Tibial artery (tissue), 4 donors: ENCODE data around the gene FAM171A1.

Experiments
- DNase-seq, 2 donors: peaks; one replicate each; pipeline ENCODE4 v3.0.0-alpha.2; 2019
- H3K27ac ChIP-seq, 2 donors: fragments of 200-600 bp; sonication (generic) in 1 of 2; 1 replicate in 1 of 2; 2 replicates in 1 of 2; pipeline ENCODE4 v1.5.1; 2018 to 2019; ENCODE audit warnings: mild to moderate bottlenecking in 1 of 2
- H3K27me3 ChIP-seq, 2 donors: fragments of 200-600 bp; sonication (generic) in 1 of 2; one replicate each; pipeline versions ENCODE4 v1.5.1 to v1.6.0; 2016 to 2019
- H3K36me3 ChIP-seq, 3 donors: fragments of 200-600 bp; sonication (generic) in 2 of 3; one replicate each; pipeline ENCODE4 v1.5.1; 2016 to 2019; ENCODE audit warnings: mild to moderate bottlenecking in 2 of 3
- H3K4me1 ChIP-seq, 4 donors: fragments of 200-600 bp; sonication (generic) in 2 of 4; 1 replicate in 3 of 4; 2 replicates in 1 of 4; pipeline ENCODE4 v1.5.1; 2016 to 2019
- H3K4me3 ChIP-seq, 2 donors: fragments of 200-600 bp; sonication (generic) in 1 of 2; 1 replicate in 1 of 2; 2 replicates in 1 of 2; pipeline ENCODE4 v1.5.1; 2018 to 2019; ENCODE audit warnings: mild to moderate bottlenecking in 2 of 2
- H3K9me3 ChIP-seq, 3 donors: fragments of 200-600 bp; sonication (generic) in 1 of 3; one replicate each; pipeline ENCODE4 v1.5.1; 2016 to 2019
- intact Hi-C: fragments of 100-400 bp; cut with DNase I; formaldehyde crosslinking; loops from one replicate; pipeline ENCODE4 v1.15.0; 2023; ENCODE audit warnings: low total_unique reads
- TF ChIP-seq, protein P1 (sequence below), 2 experiments: fragments of 200-600 bp in 1 of 2; fragments of 450-650 bp in 1 of 2; IDR thresholded peaks; one replicate each; pipeline ENCODE4 v1.5.1; 2017 to 2019; ENCODE audit warnings: antibody characterized with exemption in 2 of 2, mild to moderate bottlenecking in 1 of 2, moderate library complexity in 1 of 2

The FAM171A1 gene

DNA sequence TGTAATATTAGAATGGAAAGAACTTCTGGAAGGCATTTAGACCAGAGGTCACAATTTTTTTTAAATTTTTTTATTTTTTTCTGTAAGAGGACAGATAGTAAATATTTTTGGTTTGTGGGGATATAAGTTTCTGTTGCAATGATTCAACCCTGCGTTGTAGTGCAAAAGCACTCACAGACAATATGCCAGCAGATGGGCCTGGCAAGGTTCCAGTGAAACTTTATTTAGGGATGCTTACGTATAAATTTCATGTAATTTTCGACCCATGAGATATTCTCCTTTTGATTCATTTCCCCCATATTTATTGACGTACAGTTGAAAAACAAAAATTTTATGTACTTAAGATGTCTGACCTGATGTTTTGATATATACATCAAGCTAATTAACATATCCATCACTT is 129.8 kb downstream of the FAM171A1 start:
- Histone ChIP-seq H3K27me3 (no peaks in the 10 kb centered on the region), H3K27ac (no peak overlapping the region), H3K36me3 (no peaks in the 10 kb centered on the region), H3K4me3 (no peak overlapping the region), H3K9me3 (no peaks in the 10 kb centered on the region), H3K4me1 (peaks cover 0 to 10% (median 0%) of the 10 kb centered on the region in 4 donors)
- TF ChIP-seq, protein P1, sequence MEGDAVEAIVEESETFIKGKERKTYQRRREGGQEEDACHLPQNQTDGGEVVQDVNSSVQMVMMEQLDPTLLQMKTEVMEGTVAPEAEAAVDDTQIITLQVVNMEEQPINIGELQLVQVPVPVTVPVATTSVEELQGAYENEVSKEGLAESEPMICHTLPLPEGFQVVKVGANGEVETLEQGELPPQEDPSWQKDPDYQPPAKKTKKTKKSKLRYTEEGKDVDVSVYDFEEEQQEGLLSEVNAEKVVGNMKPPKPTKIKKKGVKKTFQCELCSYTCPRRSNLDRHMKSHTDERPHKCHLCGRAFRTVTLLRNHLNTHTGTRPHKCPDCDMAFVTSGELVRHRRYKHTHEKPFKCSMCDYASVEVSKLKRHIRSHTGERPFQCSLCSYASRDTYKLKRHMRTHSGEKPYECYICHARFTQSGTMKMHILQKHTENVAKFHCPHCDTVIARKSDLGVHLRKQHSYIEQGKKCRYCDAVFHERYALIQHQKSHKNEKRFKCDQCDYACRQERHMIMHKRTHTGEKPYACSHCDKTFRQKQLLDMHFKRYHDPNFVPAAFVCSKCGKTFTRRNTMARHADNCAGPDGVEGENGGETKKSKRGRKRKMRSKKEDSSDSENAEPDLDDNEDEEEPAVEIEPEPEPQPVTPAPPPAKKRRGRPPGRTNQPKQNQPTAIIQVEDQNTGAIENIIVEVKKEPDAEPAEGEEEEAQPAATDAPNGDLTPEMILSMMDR (IDR thresholded peaks at IDR 0.05): no peak
- intact Hi-C loops: no loop called here
- no peak for DNase-seq

DNA sequence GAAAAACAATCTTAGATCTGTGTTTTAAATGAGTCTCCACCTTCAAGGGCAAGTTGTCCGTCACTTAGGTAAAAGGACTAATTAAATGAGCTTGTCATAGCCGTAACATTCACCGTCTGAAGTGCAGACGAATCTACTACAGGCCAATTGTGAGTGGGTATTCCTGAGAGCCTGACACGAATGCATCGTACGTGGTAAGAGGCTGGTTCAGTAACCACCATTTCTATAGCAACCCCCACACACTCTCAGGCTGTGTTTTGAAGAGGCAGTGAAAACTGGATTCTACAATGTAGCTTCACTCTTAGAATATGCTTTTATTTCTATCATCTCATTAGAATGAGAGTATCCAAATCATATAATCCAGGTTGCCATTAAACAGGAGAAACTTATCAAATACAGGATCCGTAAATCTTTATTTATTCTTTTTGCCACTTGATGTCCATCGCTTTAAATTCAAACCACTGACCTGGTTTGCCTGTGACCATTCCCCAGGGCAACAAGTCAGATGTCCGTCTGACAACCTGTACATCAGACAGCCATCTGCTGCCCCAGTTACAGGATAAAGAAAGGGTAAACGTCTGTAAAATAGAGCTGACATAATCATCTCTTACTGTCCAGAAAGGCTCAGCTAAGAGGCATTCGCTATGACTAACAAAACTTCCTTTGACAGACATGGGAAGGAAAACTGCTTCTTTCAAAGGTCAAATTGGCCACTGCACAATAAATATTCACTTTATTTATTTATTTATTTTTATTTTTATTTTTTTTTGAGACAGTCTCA is 132.3 kb downstream of the FAM171A1 start:
- Histone ChIP-seq H3K27me3 (no peaks in the 10 kb centered on the region), H3K4me1 (peaks cover 0 to 10% (median 0%) of the 10 kb centered on the region in 4 donors), H3K4me3 (no peak overlapping the region), H3K27ac (no peak overlapping the region), H3K9me3 (no peaks in the 10 kb centered on the region), H3K36me3 (no peaks in the 10 kb centered on the region)
- DNase-seq: no peak
- intact Hi-C loops: no loop called here
- TF ChIP-seq, protein P1 (IDR thresholded peaks at IDR 0.05): no peak

DNA sequence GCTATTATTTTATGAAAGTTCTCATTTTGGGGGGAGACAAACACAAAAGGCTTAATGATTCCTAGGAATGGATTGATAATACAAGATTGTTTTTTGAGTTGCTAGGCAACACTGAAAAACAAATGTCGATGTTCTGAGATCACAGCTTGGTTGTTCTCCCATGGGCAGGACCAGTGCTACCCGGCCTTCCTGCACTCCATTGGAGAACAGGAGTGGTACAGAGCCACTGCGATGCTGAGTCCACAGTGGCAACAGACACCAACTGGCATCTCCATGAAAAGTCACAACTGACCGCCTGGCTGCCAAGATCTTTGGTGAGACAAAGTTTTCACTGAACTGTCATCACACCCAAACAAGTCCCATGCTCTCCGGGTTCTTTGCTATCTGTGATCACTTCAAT is 133.7 kb downstream of the FAM171A1 start:
- no peaks in the 10 kb centered on the region for H3K36me3 ChIP-seq
- intact Hi-C loops: no loop called here
- TF ChIP-seq, protein P1 (IDR thresholded peaks at IDR 0.05): no peak
- peak overlapping the region in 1 of 2 donors; percentile 30 for H3K27ac ChIP-seq
- peak in 1 of 2 donors; percentile 27 for DNase-seq
- peaks cover 0 to 10% (median 0%) of the 10 kb centered on the region in 4 donors for H3K4me1 ChIP-seq
- H3K9me3 ChIP-seq: no peaks in the 10 kb centered on the region
- H3K4me3 ChIP-seq: no peak overlapping the region
- H3K27me3 ChIP-seq: no peaks in the 10 kb centered on the region

DNA sequence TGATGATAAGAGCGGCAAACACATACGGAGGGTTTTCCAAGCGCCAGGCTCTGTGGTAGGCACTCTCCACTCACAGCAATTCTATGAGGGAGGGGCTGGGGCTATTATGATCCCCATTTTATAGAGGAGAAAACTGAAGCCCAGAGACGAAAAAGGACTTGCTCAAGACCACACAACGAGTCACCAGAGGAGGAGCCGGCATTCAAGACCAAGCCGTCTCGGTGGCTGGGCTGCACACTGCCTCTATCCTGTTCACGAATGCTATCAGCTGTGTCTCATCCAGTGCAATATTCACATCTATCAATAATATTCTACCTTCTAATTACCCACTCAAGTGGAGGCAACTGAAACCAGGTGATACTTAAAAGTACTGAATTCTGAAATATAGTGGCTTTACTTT is 134.7 kb downstream of the FAM171A1 start:
- Histone ChIP-seq H3K9me3 (no peaks in the 10 kb centered on the region), H3K4me3 (no peak overlapping the region), H3K27me3 (no peaks in the 10 kb centered on the region), H3K36me3 (no peaks in the 10 kb centered on the region), H3K27ac (no peak overlapping the region), H3K4me1 (peaks cover 0 to 10% (median 0%) of the 10 kb centered on the region in 4 donors)
- intact Hi-C loops: no loop called here
- TF ChIP-seq, protein P1 (IDR thresholded peaks at IDR 0.05): no peak
- no peak for DNase-seq

DNA sequence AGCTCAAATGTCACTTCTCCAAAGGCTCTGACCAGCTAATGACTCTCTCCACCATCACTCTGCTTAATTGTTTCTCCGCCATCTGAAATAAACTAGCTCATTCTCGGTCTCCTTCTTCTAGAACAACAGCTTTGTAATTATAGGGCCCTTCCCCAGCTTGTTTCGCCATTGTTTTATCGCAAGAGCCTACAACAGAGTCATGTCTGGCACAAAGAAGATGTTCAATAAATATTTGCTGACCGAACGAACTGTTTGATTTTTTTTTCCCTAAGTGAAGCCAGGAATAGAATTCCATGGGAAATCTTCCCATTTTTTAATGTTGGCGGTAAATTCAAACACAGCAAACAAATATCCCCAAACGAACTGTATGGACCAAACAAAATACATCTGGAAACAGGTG is 138.8 kb downstream of the FAM171A1 start:
- Histone ChIP-seq H3K4me1 (peaks cover 0 to 6% (median 0%) of the 10 kb centered on the region in 4 donors), H3K4me3 (no peak overlapping the region), H3K9me3 (no peaks in the 10 kb centered on the region), H3K27me3 (no peaks in the 10 kb centered on the region), H3K36me3 (no peaks in the 10 kb centered on the region), H3K27ac (no peak overlapping the region)
- DNase-seq: no peak
- intact Hi-C loops: no loop called here
- TF ChIP-seq, protein P1 (IDR thresholded peaks at IDR 0.05): no peak
